Skeletal muscle tissue (tissue), 5 donors: ENCODE results near the gene MRPL23. TPM values are rescaled to one million over a fixed set of nuclear protein-coding genes. Genes with fewer than 3 reads are reported as not detected.

Experiments
- H3K27ac ChIP-seq: one replicate; pipeline ENCODE4 v1.7.0; 2013; ENCODE audit warnings: mild to moderate bottlenecking, low read depth, low read length, inconsistent platforms
- H3K27me3 ChIP-seq, 3 donors: one replicate each; pipeline ENCODE4 v1.7.0; 2013; ENCODE audit warnings: low read length in 3 of 3; ENCODE audit not compliant: control insufficient read depth in 3 of 3, insufficient read depth in 3 of 3
- H3K36me3 ChIP-seq, 3 donors: one replicate each; pipeline ENCODE4 v1.7.0; 2013; ENCODE audit warnings: low read length in 3 of 3; ENCODE audit not compliant: control insufficient read depth in 3 of 3, insufficient read depth in 3 of 3
- H3K4me1 ChIP-seq, 3 donors: one replicate each; pipeline ENCODE4 v1.7.0; 2013; ENCODE audit warnings: low read length in 3 of 3, mild to moderate bottlenecking in 3 of 3; ENCODE audit not compliant: control insufficient read depth in 3 of 3, insufficient read depth in 3 of 3
- H3K4me3 ChIP-seq, 3 donors: one replicate each; pipeline ENCODE4 v1.7.0; 2013; ENCODE audit warnings: low read length in 3 of 3
- H3K9ac ChIP-seq, 3 donors: one replicate each; pipeline ENCODE4 v1.7.0; 2013; ENCODE audit warnings: low read length in 3 of 3, mild to moderate bottlenecking in 3 of 3, moderate library complexity in 2 of 3, low read depth in 1 of 3
- H3K9me3 ChIP-seq, 3 donors: one replicate each; pipeline ENCODE4 v1.7.0; 2013; ENCODE audit warnings: low read length in 3 of 3; ENCODE audit not compliant: control insufficient read depth in 3 of 3
- small RNA-seq: library from RNA; depleted of rRNA; stranded (forward); fragments of <200 nt; gene quantifications from one replicate; pipeline ENCODE3, GENCODE V24; 2014
- total RNA-seq: library from RNA; depleted of rRNA; stranded (reverse); fragments of >200 nt; gene quantifications from one replicate; pipeline ENCODE4 v1.2.3, GENCODE V29; 2014
- donor health status: Osteomylitis.

MRPL23 gene
- total RNA-seq, 1 donor from 2014 or later, result 12.0 TPM

- H3K4me1 ChIP-seq, result no peaks in the 10 kb centered on the region
- no peak overlapping the region for H3K9ac ChIP-seq
- H3K27ac ChIP-seq, result no peak overlapping the region
- no peaks in the 10 kb centered on the region for H3K36me3 ChIP-seq
- no peaks in the 10 kb centered on the region for H3K27me3 ChIP-seq
- no peaks in the 10 kb centered on the region for H3K9me3 ChIP-seq
- H3K4me3 ChIP-seq, result no peak overlapping the region
Observed at GRCh38 chr11:2002807-2003206, 55.7 kb downstream of the MRPL23 start.

DNA sequence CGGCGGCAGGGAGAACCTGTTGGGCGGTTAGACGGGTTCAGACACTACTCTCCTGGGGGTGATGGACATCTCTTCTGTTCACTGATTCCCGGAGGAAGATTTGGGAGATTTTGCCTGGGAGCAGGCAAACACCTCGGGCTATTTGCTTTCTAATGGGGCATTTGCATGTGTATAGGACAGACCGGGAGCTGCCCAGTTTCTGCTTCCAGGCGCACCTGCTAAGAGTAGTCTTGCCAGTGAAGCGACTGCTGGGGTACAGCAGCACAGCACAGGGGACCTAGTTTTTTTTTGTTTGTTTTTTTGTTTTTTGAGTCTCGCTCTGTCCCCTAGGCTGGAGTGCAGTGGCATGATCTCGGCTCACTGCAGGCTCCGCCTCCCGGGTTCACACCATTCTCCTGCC, 57.3 kb downstream of the MRPL23 start:
- Histone ChIP-seq H3K27ac (no peak overlapping the region), H3K4me3 (no peak overlapping the region), H3K27me3 (no peaks in the 10 kb centered on the region), H3K4me1 (no peaks in the 10 kb centered on the region), H3K36me3 (no peaks in the 10 kb centered on the region), H3K9me3 (no peaks in the 10 kb centered on the region), H3K9ac (no peak overlapping the region)

Small RNA genes within 50 kb of the gene (small RNA-seq; reads per million reads assigned to genes)
- not detected for gene RF01972
- not detected for gene RF01973

Other genes starting within 250 kb of the MRPL23 start
- not detected for gene IFITM10, start 196.7 kb upstream of the MRPL23 start, total RNA-seq
- gene CTSD, start 183.4 kb upstream of the MRPL23 start, total RNA-seq, result 44.9 TPM
- not detected for gene SYT8, start 112.3 kb upstream of the MRPL23 start, total RNA-seq
- gene TNNI2, start 108.4 kb upstream of the MRPL23 start, total RNA-seq, result 2,937 TPM
- gene LSP1, start 94.2 kb upstream of the MRPL23 start, total RNA-seq, result 29.2 TPM
- gene PRR33, start 55.4 kb upstream of the MRPL23 start, total RNA-seq, result 1.0 TPM
- 4,042 TPM for gene TNNT3, start 27.6 kb upstream of the MRPL23 start, total RNA-seq
- gene H19, start 50.5 kb downstream of the MRPL23 start, total RNA-seq, result 27,241 TPM
- gene IGF2, start 192.1 kb downstream of the MRPL23 start, total RNA-seq, result 711 TPM
- not detected for gene INS, start 213.9 kb downstream of the MRPL23 start, total RNA-seq
- gene TH, start 224.5 kb downstream of the MRPL23 start, total RNA-seq, result not detected